GM08714 (cell line): ENCODE results near the gene RBL1.
"Not testable (repeated sequence)": the region's sequence is repeated elsewhere in the genome, so short reads cannot be mapped to it uniquely, and the experiment has no call there.

Source experiments
- H3K4me3 ChIP-seq: fragments of 200-500 bp; sonication (Bioruptor generic); 2 replicates; pipeline ENCODE4 v1.5.1; 2014; ENCODE audit warnings: mild to moderate bottlenecking, low read length, inconsistent platforms
- ZNF274 ChIP-seq: IDR thresholded peaks from 2 replicates; pipeline ENCODE4 v1.6.1; 2012; ENCODE audit warnings: mild to moderate bottlenecking, low read depth, low read length

RBL1 gene

DNA sequence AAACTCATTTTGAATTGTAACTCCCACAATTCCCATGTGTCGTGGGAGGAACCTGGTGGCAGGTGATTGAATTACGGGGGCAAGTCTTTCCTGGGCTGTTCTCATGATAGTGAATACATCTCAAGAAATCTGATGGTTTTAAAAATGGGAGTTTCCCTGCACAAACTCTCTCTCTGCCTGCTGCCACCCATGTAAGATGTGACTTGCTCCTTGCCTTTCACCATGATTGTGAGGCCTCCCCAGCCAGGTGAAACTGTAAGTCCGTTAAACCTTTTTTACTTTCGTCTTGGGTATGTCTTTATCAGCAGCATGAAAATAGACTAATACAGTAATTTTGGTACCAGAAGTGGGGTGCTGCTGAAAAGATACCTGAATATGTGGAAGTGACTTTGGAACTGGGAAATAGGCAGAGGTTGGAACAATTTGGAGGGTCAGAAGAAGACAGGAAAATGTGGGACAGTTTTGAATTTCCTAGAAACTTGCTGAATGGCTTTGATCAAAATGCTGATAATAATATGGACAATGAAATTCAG, 102.9 kb downstream of the RBL1 start:
- H3K4me3 ChIP-seq = no peak overlapping the region
- TF ChIP-seq ZNF274 = no peak

DNA sequence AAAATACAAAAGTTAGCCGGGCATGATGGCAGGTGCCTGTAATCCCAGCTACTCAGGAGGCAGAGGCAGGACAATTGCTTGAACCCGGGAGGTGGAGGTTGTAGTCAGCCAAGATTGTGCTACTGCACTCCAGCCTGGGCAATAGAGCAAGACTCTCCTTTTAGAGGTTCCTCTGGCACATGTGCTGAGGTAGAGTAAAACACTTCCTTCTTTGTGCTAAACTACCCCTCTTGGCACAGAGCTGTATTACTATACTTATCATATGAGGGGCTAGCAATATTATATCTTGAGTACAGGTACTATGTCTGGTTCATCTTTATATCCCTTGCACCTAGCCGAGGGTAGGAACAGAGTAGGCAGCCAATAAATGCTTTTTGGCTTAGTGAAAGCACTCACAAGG, 104.1 kb downstream of the RBL1 start:
- no peak overlapping the region for H3K4me3 ChIP-seq
- no peak for TF ChIP-seq ZNF274

DNA sequence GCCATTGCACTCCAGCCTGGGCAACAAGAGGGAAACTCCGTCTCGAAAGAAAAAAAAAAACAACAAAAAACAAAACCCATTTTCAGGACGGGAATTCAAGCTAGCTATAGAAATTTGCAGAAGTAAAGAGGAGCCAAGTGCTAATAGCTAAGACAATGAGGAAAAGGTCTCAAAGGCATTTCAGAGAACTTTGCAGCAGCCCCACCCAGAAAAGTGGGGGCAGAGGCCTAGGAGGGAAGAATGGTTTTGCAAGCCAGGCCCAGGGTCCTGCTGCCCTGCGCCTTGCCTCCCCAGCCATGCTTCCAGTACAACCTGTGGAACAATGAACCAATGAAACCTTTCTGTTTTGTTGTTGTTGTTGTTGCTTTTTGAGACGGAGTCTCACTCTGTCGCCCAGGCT, 106.0 kb downstream of the RBL1 start:
- H3K4me3 ChIP-seq = no peak overlapping the region
- TF ChIP-seq ZNF274 = no peak

GRCh38 chr20:36988494-36988966, 107.3 kb downstream of the RBL1 start:
- H3K4me3 ChIP-seq = no peak overlapping the region; the same call in 1 of the 2 replicates

GRCh38 chr20:36984257-36984638, 111.5 kb downstream of the RBL1 start:
- TF ChIP-seq ZNF274 = no peak
- H3K4me3 ChIP-seq = no peak overlapping the region

More at GRCh38 chr20:36988494-36988966, 107.3 kb downstream of the RBL1 start:
- TF ChIP-seq ZNF274 = no peak

DNA sequence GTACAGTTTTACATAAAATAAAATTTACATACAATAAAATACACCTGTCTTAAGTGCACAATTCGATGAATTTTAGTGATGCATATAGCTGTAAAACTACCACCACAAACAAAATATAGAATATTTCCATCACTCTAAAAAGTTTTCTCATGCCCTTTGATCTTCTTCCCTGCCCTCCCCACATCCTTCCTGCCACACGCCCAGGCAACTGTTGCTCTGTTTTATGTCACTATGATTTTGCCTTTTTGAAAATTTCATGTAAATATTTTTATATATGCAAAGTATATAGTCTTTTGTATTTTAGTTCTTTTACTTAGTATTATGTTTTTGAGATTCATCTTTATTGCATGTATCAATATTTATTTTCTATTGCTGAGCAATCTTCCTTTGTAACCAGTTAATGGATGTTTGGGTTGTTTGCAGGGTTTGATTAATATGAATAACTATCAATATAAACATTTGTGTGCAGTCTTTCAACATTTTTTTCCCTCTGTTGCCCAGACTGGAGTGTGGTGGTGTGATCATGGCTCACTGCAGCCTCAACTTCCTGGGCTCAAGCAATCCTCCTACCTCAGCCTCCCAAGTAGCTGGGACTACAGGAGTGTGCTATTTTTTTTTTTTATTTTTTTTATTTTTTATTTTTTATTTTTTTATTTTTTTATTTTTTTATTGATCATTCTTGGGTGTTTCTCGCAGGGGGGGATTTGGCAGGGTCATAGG, 120.5 kb downstream of the RBL1 start:
- TF ChIP-seq ZNF274 = no peak
- H3K4me3 ChIP-seq = no peak overlapping the region

GRCh38 chr20:36974660-36975059, 121.1 kb downstream of the RBL1 start:
- H3K4me3 ChIP-seq = no peak overlapping the region

DNA sequence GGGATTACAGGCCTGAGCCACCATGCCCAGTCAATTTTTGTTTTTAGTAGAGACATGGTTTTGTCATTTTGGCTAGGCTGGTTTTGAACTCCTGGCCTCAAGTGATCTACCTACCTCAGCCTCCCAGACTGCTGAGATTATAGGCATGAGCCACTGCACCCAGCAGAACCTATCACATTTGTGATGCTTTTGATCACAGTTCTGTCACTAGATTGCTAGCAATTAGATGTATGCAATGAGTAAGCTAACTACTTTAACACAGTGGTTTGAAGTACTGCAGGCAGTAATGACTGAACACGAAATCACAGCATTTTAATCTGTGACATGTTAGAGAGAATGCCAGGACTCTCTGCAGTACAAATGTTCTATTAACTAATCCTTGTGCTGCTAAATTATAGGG, 124.7 kb downstream of the RBL1 start:
- no peak for TF ChIP-seq ZNF274
- no peak overlapping the region for H3K4me3 ChIP-seq

More at GRCh38 chr20:36974660-36975059, 121.1 kb downstream of the RBL1 start:
- TF ChIP-seq ZNF274 = no peak

- no peak overlapping the region for H3K4me3 ChIP-seq
- no peak for TF ChIP-seq ZNF274
Measured at GRCh38 chr20:36969478-36970186, 126.2 kb downstream of the RBL1 start.

DNA sequence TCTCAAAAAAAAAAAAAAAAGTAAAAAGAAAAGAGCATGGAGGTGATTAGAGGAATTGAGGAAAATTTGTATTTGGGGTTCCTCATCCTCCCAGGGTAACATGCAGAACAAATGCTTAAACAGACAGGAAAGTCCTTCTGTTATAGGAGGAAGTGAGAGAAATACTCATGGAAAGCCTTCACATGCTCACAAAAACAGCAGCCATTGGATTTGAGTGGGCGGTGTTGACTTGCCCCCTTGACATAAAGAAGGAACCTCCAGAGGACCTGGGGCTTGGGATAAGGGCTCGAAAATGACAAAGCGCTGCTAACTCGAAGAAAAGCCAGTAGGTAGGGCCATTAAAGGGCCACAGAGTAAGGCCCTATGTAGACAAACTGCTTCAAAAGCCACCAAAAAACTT, 126.7 kb downstream of the RBL1 start:
- no peak overlapping the region for H3K4me3 ChIP-seq
- no peak for TF ChIP-seq ZNF274

DNA sequence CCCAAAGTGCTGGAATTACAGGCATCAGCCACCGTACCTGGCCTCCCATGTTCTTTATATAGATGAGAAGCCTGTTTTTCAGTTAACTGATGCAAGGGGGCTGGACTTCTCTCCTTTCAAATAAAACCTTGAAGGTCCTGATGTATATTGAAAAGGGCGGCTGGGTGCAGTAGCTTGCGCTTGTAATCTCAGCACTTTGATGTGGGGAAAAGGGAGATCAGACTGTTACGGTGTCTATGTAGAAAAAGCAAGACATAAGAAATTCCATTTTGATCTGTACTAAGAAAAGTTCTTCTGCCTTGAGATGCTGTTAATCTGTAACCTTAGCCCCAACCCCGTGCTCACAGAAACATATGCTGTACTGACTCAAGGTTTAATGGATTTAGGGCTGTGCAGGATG, 128.2 kb downstream of the RBL1 start:
- TF ChIP-seq ZNF274 = no peak
- no peak overlapping the region for H3K4me3 ChIP-seq

DNA sequence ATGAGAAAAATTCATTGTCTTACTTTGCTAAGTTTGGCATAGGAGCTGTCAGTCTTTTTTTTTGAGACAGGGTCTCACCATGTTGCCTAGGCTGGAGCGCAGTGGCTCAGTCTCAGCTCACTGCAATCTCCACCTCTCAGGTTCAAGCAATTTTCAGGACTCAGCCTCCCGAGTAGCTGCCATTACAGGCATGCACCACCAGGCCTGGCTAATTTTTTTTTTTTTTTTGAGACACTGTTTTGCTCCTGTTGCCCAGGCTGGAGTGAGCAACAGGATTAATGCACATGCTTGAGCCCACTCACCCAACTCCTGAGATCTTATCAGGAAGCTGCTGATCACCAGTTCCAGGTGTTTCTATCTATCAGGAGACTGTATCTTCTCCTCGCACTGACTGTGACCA, 128.8 kb downstream of the RBL1 start:
- not testable (repeated sequence) for H3K4me3 ChIP-seq

- not testable (repeated sequence) for H3K4me3 ChIP-seq
Measured at GRCh38 chr20:36962354-36962941, 133.3 kb downstream of the RBL1 start.

DNA sequence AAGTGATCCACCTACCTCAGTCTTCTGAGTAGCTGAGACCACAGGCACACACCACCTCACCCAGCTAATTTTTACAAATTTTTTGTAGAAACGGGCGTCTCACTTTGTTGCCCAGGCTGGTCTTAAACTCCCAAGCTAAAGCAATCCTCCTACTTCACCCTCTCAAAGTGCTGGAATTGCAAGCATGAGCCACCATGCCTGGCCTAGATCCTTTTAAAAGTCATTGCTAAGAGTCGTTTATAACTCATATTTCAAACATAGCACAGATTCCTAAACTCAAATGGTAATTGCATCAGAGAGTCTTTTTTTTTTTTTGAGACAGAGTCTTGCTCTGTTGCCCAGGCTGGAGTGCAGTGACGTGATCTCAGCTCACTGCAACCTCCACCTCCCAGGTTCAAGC, 136.6 kb downstream of the RBL1 start:
- TF ChIP-seq ZNF274 = no peak

More for the DNA sequence above, 136.6 kb downstream of the RBL1 start:
- no peak overlapping the region for H3K4me3 ChIP-seq
